Astrocyte (in vitro differentiated cells and primary cell): Measurements from ENCODE around the gene F2R. TPM values are rescaled to one million over a fixed set of nuclear protein-coding genes. Genes with fewer than 3 reads are reported as not detected.

Experiments
- DNase-seq: peaks from one replicate; pipeline ENCODE4 v3.0.0-alpha.2; 2010; ENCODE audit warnings: low read depth
- FAIRE-seq: peaks from 2 replicates; lab custom pipeline; 2011; peaks lifted over from hg19 to GRCh38; lab: Jason Lieb, UNC
- H2AFZ ChIP-seq: 2 replicates; pipeline ENCODE4 v1.6.0; 2012; ENCODE audit warnings: low read depth, low read length, inconsistent platforms
- H3K27ac ChIP-seq: 2 replicates; pipeline ENCODE4 v1.5.1; 2011; ENCODE audit warnings: low read depth, low read length, inconsistent platforms
- H3K27me3 ChIP-seq: 2 replicates; pipeline ENCODE4 v1.6.0; 2011; ENCODE audit warnings: low read length, inconsistent platforms; ENCODE audit not compliant: insufficient read depth
- H3K36me3 ChIP-seq: 2 replicates; pipeline ENCODE4 v1.5.1; 2011; ENCODE audit warnings: low read length, inconsistent platforms; ENCODE audit not compliant: insufficient read depth
- H3K4me1 ChIP-seq: 2 replicates; pipeline ENCODE4 v1.5.1; 2011; ENCODE audit warnings: low read length, inconsistent platforms; ENCODE audit not compliant: insufficient read depth
- H3K4me2 ChIP-seq: 2 replicates; pipeline ENCODE4 v1.6.0; 2012; ENCODE audit warnings: low read length, inconsistent platforms
- H3K4me3 ChIP-seq: 2 replicates; pipeline ENCODE4 v1.5.1; 2011; ENCODE audit warnings: low read depth, mild to moderate bottlenecking, low read length, inconsistent platforms; ENCODE audit not compliant: insufficient read depth
- H3K79me2 ChIP-seq: 2 replicates; pipeline ENCODE4 v1.6.0; 2012; ENCODE audit warnings: mild to moderate bottlenecking, low read length, inconsistent platforms; ENCODE audit not compliant: insufficient read depth
- H3K9ac ChIP-seq: 2 replicates; pipeline ENCODE4 v1.6.0; 2012; ENCODE audit warnings: mild to moderate bottlenecking, low read length, inconsistent platforms
- H3K9me3 ChIP-seq: 2 replicates; pipeline ENCODE4 v1.5.1; 2012; ENCODE audit warnings: low read depth, mild to moderate bottlenecking, low read length, inconsistent platforms; ENCODE audit not compliant: insufficient read depth
- H4K20me1 ChIP-seq: 2 replicates; pipeline ENCODE4 v1.6.0; 2012; ENCODE audit warnings: low read length, inconsistent platforms; ENCODE audit not compliant: insufficient read depth
- H3K27ac Mint-ChIP-seq: one replicate; pipeline ENCODE4 v1.8.0; 2021; ENCODE audit warnings: mild to moderate bottlenecking, mixed read lengths; ENCODE audit not compliant: unreplicated experiment
- H3K27me3 Mint-ChIP-seq: one replicate; pipeline ENCODE4 v1.8.0; 2021; ENCODE audit warnings: low read depth, mixed read lengths; ENCODE audit not compliant: unreplicated experiment
- H3K36me3 Mint-ChIP-seq: one replicate; pipeline ENCODE4 v1.8.0; 2021; ENCODE audit warnings: low read depth, mixed read lengths; ENCODE audit not compliant: unreplicated experiment
- H3K4me1 Mint-ChIP-seq: one replicate; pipeline ENCODE4 v1.8.0; 2021; ENCODE audit warnings: low read depth, mixed read lengths; ENCODE audit not compliant: unreplicated experiment
- H3K4me3 Mint-ChIP-seq: one replicate; pipeline ENCODE4 v1.8.0; 2021; ENCODE audit warnings: mild to moderate bottlenecking, moderate library complexity, mixed read lengths; ENCODE audit not compliant: unreplicated experiment
- H3K9me3 Mint-ChIP-seq: one replicate; pipeline ENCODE4 v1.8.0; 2021; ENCODE audit warnings: mild to moderate bottlenecking, mixed read lengths; ENCODE audit not compliant: unreplicated experiment
- CTCF ChIP-seq: IDR thresholded peaks from 2 replicates; pipeline ENCODE4 v1.5.1; 2011; ENCODE audit warnings: low read depth, mild to moderate bottlenecking, inconsistent platforms, low read length, moderate library complexity; ENCODE audit not compliant: insufficient read depth
- EZH2 ChIP-seq: IDR thresholded peaks from 2 replicates; pipeline ENCODE4 v1.6.1; 2012; ENCODE audit warnings: mild to moderate bottlenecking, low read length, inconsistent platforms; ENCODE audit not compliant: insufficient read depth
- total RNA-seq: library from RNA; stranded (reverse); gene quantifications from 2 replicates; pipeline ENCODE4 v1.2.1, GENCODE V29; 2021

Gene F2R
- total RNA-seq, 1 donor from 2014 or later, result 285 TPM

DNA sequence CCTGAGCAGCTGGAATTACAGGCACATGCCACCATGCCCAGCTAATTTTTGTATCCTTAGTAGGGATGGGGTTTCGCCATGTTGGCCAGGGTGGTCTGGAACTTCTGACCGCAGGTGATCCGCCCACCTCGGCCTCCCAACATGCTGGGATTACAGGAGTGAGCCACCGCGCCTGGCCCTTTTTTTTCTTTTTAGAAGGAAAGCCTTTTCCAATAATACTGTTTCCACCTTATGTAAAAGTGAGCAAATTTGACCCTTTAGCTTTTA is 23.7 kb upstream of the F2R start:
- FAIRE-seq, result no peak
- peak overlapping the region; percentile 55 for H3K9ac ChIP-seq
- H3K4me3 Mint-ChIP-seq, result no peak overlapping the region

DNA sequence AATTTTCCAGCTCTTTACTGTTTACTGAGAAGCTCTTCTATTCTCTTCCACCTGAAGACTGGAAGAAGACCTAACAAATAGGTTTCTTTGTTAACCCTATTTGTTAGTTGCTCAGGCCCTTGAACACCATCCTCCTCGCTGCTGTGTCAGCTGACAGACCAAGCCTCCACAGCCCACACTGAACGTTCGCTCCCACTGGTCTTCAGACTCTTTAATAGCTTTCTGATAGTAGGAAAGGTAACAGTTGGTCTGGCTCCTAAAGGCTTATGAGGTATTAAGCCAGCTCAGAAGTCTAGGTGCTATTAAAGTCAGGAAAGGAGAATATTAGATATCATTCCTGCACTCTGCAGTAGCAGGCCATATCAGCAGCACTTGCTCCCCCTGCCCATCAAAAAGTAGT is 23.3 kb upstream of the F2R start:
- no peak overlapping the region for H3K4me2 ChIP-seq
- H3K36me3 ChIP-seq, result no peaks in the 10 kb centered on the region
- H3K4me3 ChIP-seq, result no peak overlapping the region
- Mint-ChIP-seq H3K4me1 (peaks cover 52% of the 10 kb centered on the region), H3K4me3 (no peak overlapping the region), H3K27me3 (no peaks in the 10 kb centered on the region), H3K9me3 (no peaks in the 10 kb centered on the region), H3K27ac (peak overlapping the region; percentile 99), H3K36me3 (peaks cover 3% of the 10 kb centered on the region)
- no peaks in the 10 kb centered on the region for H4K20me1 ChIP-seq
- H3K79me2 ChIP-seq, result no peaks in the 10 kb centered on the region
- H2AFZ ChIP-seq, result no peak overlapping the region
- TF ChIP-seq EZH2 (no peak), CTCF (no peak)
- no peak overlapping the region for H3K9ac ChIP-seq
- H3K27ac ChIP-seq, result no peak overlapping the region
- H3K4me1 ChIP-seq, result peaks cover 34% of the 10 kb centered on the region
- no peaks in the 10 kb centered on the region for H3K27me3 ChIP-seq
- FAIRE-seq, result no peak
- H3K9me3 ChIP-seq, result no peaks in the 10 kb centered on the region
- DNase-seq, result no peak

More for the DNA sequence above, 23.7 kb upstream of the F2R start:
- Mint-ChIP-seq H3K9me3 (no peaks in the 10 kb centered on the region), H3K27me3 (no peaks in the 10 kb centered on the region), H3K4me1 (peaks cover 54% of the 10 kb centered on the region), H3K36me3 (peaks cover 3% of the 10 kb centered on the region), H3K27ac (peak overlapping the region; percentile 99)
- DNase-seq, result no peak
- H3K27me3 ChIP-seq, result no peaks in the 10 kb centered on the region
- TF ChIP-seq EZH2 (no peak), CTCF (no peak)
- no peaks in the 10 kb centered on the region for H4K20me1 ChIP-seq
- no peaks in the 10 kb centered on the region for H3K79me2 ChIP-seq
- no peaks in the 10 kb centered on the region for H3K9me3 ChIP-seq
- H3K4me3 ChIP-seq, result no peak overlapping the region
- H3K4me2 ChIP-seq, result peak overlapping the region; percentile 39
- peak overlapping the region; percentile 98 for H3K27ac ChIP-seq
- H2AFZ ChIP-seq, result peak overlapping the region; percentile 2
- H3K4me1 ChIP-seq, result peaks cover 34% of the 10 kb centered on the region
- no peaks in the 10 kb centered on the region for H3K36me3 ChIP-seq

- no peak for FAIRE-seq
These were observed 22.8 kb upstream of the F2R start for GRCh38 chr5:76693141-76693540.

More at GRCh38 chr5:76693141-76693540, 22.8 kb upstream of the F2R start:
- Histone ChIP-seq H3K27ac (no peak overlapping the region), H4K20me1 (no peaks in the 10 kb centered on the region), H3K4me2 (no peak overlapping the region), H3K9me3 (no peaks in the 10 kb centered on the region), H2AFZ (no peak overlapping the region), H3K9ac (no peak overlapping the region), H3K27me3 (no peaks in the 10 kb centered on the region), H3K4me1 (peaks cover 33% of the 10 kb centered on the region), H3K36me3 (no peaks in the 10 kb centered on the region), H3K4me3 (no peak overlapping the region), H3K79me2 (no peaks in the 10 kb centered on the region)
- no peak for DNase-seq
- TF ChIP-seq EZH2, result no peak
- TF ChIP-seq CTCF, result no peak
- no peaks in the 10 kb centered on the region for H3K9me3 Mint-ChIP-seq
- H3K36me3 Mint-ChIP-seq, result peaks cover 3% of the 10 kb centered on the region
- H3K4me1 Mint-ChIP-seq, result peaks cover 47% of the 10 kb centered on the region
- H3K4me3 Mint-ChIP-seq, result no peak overlapping the region
- peak overlapping the region; percentile 99 for H3K27ac Mint-ChIP-seq
- no peaks in the 10 kb centered on the region for H3K27me3 Mint-ChIP-seq
